ENCODE results near the gene ST8SIA5.

ST8SIA5 gene

DNA sequence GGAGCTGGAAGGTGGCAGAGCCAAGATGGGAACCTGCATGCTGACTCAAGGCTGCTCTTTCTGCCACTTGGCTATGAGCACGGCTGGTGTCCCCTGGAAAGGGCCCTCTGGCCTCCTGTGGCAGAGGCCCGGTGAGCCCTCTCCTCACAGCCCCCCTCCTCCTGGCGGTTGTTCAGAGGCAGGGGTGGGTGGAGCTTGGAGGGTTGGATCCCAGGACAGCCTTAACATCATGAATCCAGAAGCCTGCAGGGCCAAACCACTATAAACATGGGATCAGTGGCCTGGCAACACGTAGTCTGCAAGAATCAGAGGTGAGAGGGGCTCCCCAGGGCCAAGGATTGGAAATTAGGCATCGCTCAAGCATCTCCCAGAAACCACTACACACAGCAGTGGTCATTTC lies 51.3 kb downstream of the ST8SIA5 start:
- no peak for FAIRE-seq

- no peak for FAIRE-seq
Observed at GRCh38 chr18:46704816-46705215, 52.0 kb downstream of the ST8SIA5 start.

GRCh38 chr18:46704189-46704588 lies 52.7 kb downstream of the ST8SIA5 start:
- no peak for FAIRE-seq

GRCh38 chr18:46702471-46702870 lies 54.4 kb downstream of the ST8SIA5 start:
- no peak for FAIRE-seq

GRCh38 chr18:46700066-46700824 lies 56.6 kb downstream of the ST8SIA5 start:
- no peak for FAIRE-seq

- no peak for FAIRE-seq
Observed at GRCh38 chr18:46696702-46697101, 60.2 kb downstream of the ST8SIA5 start.

DNA sequence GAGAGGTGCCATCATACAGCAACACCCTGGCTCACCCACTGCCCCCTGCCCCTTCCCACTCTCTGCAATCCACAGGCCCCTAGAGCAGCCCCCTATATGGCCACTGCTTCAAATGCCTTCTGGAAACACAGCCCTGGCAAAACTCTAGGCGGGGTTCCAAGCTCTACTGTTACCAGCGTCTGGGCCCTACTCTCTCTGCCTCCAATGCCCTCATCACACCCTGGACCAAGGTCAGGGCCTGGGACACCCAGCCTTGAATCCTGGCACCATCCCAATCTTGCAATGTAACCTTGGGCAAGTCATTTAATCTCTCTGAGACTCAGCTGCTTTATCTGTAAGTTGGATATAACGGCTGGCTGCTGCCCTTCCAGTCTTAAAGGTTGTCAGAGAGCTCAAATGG lies 60.6 kb downstream of the ST8SIA5 start:
- FAIRE-seq: no peak

- FAIRE-seq: no peak
Observed at GRCh38 chr18:46693996-46694395, 62.9 kb downstream of the ST8SIA5 start.

DNA sequence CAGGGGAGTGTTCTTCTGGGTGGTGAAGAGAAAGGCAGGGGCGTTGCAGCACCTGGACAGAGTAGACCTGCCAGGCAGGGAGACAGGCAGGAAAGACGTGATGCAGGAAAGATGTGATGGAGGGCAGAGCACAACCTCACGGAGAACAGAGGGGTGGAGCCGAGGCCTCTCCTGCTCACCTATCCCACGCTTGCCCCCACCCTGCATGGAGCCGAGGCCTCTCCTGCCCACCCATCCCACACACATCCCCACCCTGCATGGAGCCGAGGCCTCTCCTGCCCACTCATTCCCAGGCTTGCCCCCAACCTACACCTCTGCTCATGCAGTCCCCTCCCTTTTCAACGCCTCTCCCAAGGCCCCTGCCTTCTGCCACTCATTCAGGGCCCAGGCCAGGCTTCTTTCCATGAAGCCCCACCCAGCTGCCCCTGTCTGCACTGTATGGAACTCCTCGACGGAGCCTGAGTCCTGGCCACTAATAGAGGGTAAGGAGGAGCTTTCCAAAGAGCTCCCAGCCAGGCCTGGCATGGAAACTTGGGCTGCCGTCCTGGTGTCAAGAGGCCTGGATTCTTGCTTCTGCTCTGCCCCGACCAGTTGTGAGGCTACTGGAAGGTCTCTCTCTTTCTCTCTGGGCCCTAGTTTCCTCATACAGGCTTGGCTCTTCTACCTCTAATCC lies 67.9 kb downstream of the ST8SIA5 start:
- FAIRE-seq: no peak

DNA sequence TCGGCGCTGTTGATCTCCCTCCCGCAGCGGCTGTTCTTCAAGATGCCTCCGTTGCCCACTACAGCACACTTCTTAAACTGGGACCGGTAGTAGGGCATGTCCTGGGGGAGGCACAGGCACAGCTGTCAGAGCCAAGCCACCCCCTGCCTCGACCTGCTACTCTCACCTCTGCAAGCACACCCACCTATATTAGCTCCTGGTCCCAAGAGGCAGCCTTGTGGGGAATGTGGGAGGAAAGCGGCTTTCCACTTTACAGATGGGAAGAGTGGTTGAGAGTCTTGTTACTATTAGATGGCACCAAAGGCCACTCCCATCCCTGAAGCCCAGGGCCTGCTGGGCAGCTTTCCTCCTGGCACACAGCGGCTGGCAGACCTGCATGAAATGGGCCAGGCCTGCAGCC lies 70.7 kb downstream of the ST8SIA5 start:
- FAIRE-seq: no peak

DNA sequence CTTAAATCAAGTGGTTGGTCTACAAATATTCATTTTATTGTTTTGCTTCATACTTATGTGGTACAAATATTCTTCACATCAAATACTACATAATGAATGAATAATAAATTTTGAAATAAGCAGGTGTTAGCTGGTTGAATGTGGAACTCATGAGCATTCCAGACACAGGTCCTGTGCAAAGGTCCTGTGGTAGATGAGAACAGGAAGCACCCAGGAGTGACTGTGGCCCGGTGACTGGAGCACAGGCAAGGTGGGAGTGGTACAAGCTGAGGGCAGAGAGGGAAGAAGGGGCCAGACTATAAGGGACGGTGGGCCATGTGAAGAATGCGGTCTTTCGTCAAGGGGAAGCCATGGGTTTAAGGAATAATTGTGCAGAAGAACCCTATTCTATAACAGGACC lies 73.6 kb downstream of the ST8SIA5 start:
- FAIRE-seq: no peak

- FAIRE-seq: no peak
Observed at GRCh38 chr18:46680784-46681695, 75.8 kb downstream of the ST8SIA5 start.

- no peak for FAIRE-seq
Observed at GRCh38 chr18:46679846-46680598, 76.8 kb downstream of the ST8SIA5 start.

GRCh38 chr18:46678785-46679399 lies 78.0 kb downstream of the ST8SIA5 start:
- FAIRE-seq: no peak

- no peak for FAIRE-seq
Observed at GRCh38 chr18:46678041-46678440, 78.8 kb downstream of the ST8SIA5 start.

- FAIRE-seq: no peak
Observed at GRCh38 chr18:46677611-46678010, 79.2 kb downstream of the ST8SIA5 start.

- FAIRE-seq: no peak
Observed at GRCh38 chr18:46676182-46676835, 80.5 kb downstream of the ST8SIA5 start.

- no peak for FAIRE-seq
Observed at GRCh38 chr18:46675112-46675511, 81.7 kb downstream of the ST8SIA5 start.

GRCh38 chr18:46672062-46672970 lies 84.5 kb downstream of the ST8SIA5 start:
- no peak for FAIRE-seq

DNA sequence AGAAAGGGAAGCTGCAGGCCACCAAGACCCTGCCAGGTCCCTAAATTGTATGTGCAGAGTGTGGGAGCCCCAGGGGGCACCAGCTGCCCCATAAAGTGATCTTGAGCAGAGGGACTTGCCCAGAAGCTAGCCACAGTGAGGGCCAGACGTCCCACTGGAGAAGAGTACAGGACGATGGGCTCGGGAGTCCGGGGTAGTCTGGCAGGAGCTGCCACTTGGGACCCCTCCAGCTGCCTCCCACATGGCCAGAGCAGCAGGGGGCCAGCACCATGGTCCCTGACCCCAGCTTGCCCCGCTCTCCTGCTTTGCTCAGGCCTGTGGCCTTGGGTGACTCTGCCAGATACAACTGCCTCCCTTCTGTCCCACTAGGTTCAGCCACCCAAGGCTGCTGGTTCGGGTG lies 88.2 kb downstream of the ST8SIA5 start:
- no peak for FAIRE-seq

- FAIRE-seq: no peak
Observed at GRCh38 chr18:46668135-46668534, 88.7 kb downstream of the ST8SIA5 start.
